ENCODE data around the gene IQCE.

The IQCE gene

DNA sequence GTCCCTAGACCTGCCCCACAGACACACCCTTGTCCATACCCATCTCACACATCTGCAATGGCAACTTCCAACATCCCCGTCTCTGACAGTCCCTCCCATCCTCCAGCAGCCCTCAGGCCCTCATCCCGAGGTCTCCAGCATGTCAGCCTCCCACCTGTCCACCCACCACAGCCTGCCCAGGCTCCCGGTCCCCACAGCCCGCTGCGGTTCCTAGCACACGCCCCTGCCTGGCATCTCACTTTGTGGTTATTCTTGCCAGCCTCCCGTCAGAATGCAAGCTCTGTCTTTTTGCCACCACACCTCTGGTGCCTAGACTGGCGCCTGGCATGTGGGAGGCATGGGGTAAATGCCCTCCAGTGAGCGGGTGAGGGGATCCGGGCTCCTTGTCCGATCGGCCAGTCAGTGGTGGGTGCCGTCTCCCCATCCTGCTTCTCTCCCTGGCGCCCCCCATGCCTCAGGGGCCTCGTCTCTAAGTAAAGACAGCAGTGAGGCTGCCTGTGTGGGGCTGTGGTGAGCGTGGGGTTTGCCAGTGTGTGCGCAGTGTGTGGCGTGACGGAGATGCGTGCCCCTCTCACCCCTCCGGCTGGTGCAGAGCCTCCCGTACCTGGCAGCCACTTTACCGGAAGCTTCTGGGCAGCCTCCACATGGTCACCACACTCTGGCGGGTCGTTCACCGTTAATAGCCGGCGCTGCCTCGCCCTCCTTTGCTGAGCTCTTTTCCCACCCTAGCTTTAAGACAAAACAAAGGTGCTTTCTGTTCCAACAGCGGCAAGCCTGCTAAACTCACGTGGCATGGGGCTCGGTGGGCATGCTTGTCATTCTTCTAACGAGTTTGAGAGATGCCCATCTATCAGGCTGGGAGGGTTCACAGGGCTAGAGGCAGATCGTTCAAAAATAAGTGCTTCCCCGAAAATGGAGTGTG, 44.5 kb downstream of the IQCE start:
- Histone ChIP-seq H3K4me3 (replicated peaks; ENCODE audit: low read depth, low read length) (no peak overlapping the region), H3K36me3 (ENCODE audit: control insufficient read depth, insufficient read depth, low read length) (no peaks in the 10 kb centered on the region; the same call in 1 of the 2 replicates), H3K27me3 (replicated peaks; ENCODE audit: control insufficient read depth, insufficient read depth, low read length) (no peaks in the 10 kb centered on the region)
- no peak for DNase-seq (ENCODE audit: extremely low read depth, insufficient read length)
- no peak for TF ChIP-seq CTCF (IDR thresholded peaks at IDR 0.05; ENCODE audit: insufficient read depth, low read length, poor library complexity, severe bottlenecking)

DNA sequence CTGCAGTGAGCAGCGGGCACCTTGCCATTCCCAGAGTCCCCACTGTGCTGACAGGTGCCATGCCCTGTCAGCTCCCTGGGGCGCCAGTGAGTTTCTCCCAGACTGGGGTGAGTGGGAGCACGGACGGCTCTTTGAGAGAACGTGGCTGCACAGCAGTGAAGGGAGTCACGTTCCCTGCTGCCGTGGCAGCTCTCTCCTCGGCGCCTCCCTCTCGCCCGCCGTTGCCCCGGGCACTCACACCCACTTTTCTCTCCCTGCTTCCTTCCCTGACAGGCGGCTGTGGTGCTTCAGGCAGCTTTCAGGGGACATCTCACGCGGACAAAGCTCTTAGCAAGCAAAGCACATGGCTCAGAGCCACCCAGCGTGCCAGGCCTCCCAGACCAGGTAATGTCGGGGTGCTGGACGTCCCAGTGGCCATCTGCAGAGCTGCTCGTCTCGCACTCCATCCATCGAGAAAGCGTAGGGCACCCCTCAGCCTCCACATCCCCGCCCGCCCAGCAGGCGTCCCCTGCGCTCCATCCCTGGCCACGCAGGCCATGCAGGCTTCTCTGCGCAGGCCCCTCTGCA, 45.9 kb downstream of the IQCE start:
- H3K36me3 ChIP-seq (ENCODE audit: control insufficient read depth, insufficient read depth, low read length) = no peaks in the 10 kb centered on the region; the same call in 1 of the 2 replicates
- no peak for TF ChIP-seq CTCF (IDR thresholded peaks at IDR 0.05; ENCODE audit: insufficient read depth, low read length, poor library complexity, severe bottlenecking)
- H3K27me3 ChIP-seq (replicated peaks; ENCODE audit: control insufficient read depth, insufficient read depth, low read length) = no peaks in the 10 kb centered on the region
- DNase-seq (ENCODE audit: extremely low read depth, insufficient read length) = no peak
- no peak overlapping the region for H3K4me3 ChIP-seq (replicated peaks; ENCODE audit: low read depth, low read length)

GRCh38 chr7:2605608-2606538, 47.1 kb downstream of the IQCE start:
- Histone ChIP-seq H3K27me3 (replicated peaks; ENCODE audit: control insufficient read depth, insufficient read depth, low read length) (no peaks in the 10 kb centered on the region), H3K4me3 (replicated peaks; ENCODE audit: low read depth, low read length) (no peak overlapping the region), H3K36me3 (ENCODE audit: control insufficient read depth, insufficient read depth, low read length) (no peaks in the 10 kb centered on the region)
- DNase-seq (ENCODE audit: extremely low read depth, insufficient read length) = no peak
- TF ChIP-seq CTCF (IDR thresholded peaks at IDR 0.05; ENCODE audit: insufficient read depth, low read length, poor library complexity, severe bottlenecking) = no peak

- no peak for DNase-seq (ENCODE audit: extremely low read depth, insufficient read length)
- no peaks in the 10 kb centered on the region for H3K27me3 ChIP-seq (replicated peaks; ENCODE audit: control insufficient read depth, insufficient read depth, low read length)
- no peak overlapping the region for H3K4me3 ChIP-seq (replicated peaks; ENCODE audit: low read depth, low read length)
- no peak for TF ChIP-seq CTCF (IDR thresholded peaks at IDR 0.05; ENCODE audit: insufficient read depth, low read length, poor library complexity, severe bottlenecking)
- H3K36me3 ChIP-seq (ENCODE audit: control insufficient read depth, insufficient read depth, low read length) = no peaks in the 10 kb centered on the region
Observed at GRCh38 chr7:2606539-2606936, 47.8 kb downstream of the IQCE start.

DNA sequence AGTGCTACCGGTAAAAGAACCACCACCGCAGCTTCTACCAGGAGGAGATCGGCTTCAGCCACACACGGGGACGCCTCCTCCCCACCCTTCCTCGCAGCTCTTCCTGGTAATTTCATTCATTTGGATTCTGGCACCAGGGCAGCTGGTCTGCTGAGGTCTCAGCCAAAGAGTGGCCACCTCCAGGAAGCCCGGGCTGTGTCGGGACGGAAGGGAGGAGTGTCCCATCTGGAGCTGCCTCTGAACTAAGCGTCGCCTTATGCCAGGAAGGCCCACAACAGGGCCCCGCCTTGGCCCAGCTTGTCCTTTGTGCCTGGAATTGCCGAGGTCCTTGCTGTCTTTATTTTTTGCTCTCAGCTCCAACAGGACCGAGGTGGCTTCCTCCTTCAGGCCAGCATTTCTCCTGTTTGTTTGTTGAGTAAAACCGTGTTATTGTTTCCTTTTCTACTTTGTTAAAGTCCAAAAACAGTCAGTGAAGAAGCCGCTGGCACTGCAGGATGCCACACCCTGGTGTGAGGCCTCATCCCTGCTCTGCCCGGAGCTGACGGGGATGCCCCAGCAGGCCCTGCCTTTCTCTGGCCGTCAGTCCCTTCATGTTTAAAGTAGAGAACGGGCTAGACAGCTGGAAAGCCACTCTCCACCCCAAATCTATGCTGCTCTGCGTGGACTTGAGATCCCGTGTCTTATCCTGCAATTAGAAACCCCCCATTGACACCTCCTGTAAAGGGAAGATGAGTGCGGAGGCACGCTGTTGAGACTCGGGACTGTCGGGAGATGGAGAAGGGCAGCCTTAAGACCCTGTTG, 48.5 kb downstream of the IQCE start:
- Histone ChIP-seq H3K36me3 (ENCODE audit: control insufficient read depth, insufficient read depth, low read length) (no peaks in the 10 kb centered on the region), H3K27me3 (replicated peaks; ENCODE audit: control insufficient read depth, insufficient read depth, low read length) (no peaks in the 10 kb centered on the region), H3K4me3 (replicated peaks; ENCODE audit: low read depth, low read length) (no peak overlapping the region)
- DNase-seq (ENCODE audit: extremely low read depth, insufficient read length) = no peak
- TF ChIP-seq CTCF (IDR thresholded peaks at IDR 0.05; ENCODE audit: insufficient read depth, low read length, poor library complexity, severe bottlenecking) = no peak

Data from GM06990 (cell line).